GM19351 (cell line): Measurements from ENCODE around the gene UCN.
"Not testable (repeated sequence)": the region's sequence is repeated elsewhere in the genome, so short reads cannot be mapped to it uniquely, and the experiment has no call there.

Source experiments
- ATAC-seq: cut with Tn5 transposase; IDR thresholded peaks from one replicate; pipeline ENCODE4 v1.9.1; 2021; ENCODE audit warnings: mild to moderate bottlenecking, moderate library complexity; ENCODE audit not compliant: unreplicated experiment

The UCN gene

DNA sequence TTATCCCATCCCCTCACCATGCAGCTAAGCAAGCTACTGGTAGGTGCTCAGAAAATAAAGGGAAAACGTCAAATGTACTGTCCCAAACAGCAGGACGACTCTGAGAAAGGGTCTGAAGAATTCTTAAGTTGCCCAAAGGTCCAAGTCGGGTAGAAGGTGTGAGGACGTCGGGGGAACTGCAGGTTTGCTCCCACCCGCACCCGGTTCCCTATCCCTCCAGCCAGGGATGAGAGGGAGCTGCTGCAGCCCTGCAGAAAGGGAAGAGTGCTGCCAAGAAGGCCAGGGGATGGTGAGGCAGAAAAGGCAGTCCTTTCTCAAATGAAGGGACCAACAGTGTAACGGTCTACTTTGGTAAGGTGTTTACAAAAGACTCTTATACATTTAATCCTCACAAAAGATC, 6.9 kb upstream of the UCN start:
- no peak for ATAC-seq

- no peak for ATAC-seq
Observed at GRCh38 chr2:27314709-27315108, 6.5 kb upstream of the UCN start.

DNA sequence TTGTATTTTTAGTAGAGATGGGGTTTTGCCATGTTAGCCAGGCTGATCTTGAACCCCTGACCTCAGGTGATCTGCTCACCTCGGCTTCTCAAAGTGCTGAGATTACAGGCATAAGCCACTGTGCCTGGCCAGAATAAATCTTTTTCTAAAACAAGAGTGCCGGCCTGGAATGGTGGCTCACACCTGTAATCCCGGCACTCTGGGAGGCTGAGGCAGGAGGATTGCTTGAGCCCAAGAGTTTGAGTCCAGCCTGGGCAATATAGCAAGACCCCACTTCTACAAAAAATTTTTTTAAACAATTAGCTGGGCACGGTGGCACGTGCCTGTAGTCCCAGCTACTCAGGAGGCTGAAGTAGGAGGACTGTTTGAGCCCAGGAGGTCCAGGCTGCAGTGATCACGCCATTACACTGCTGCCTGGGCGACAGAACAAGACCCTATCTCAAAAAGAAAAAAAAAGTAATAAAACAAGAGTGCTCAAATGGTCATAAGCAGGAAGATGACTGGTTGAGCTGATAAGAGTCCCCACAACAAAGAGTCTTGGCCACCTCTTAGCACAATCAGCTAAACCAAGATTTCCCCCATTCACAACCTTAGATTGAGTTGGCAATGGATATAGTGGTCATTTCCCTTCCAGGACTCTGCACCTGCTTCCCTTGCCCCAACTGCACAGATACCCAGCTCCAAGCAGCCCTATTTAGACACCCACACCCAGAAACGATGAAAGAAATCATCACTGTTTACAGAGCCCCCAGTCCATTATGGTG, 5.8 kb upstream of the UCN start:
- ATAC-seq = no peak

DNA sequence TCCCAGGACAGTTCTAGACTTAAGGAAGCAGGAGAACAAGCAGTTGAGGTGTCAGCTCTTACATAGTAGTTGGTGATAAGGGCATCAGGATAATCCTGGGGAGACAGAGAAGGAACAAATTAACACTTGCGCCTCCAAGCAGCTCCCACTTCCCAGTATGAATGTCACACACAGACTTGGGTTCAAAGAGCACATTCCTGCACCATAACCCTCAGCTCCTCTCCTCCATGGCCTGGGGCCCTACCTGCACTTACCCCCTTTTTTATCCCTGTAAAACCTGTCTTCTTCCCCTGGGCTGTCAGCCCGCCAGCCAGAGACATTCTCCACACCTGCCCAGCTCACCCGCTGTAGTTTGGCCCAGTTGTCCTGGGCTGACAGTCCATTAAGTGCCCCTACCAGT, 3.9 kb upstream of the UCN start:
- no peak for ATAC-seq

DNA sequence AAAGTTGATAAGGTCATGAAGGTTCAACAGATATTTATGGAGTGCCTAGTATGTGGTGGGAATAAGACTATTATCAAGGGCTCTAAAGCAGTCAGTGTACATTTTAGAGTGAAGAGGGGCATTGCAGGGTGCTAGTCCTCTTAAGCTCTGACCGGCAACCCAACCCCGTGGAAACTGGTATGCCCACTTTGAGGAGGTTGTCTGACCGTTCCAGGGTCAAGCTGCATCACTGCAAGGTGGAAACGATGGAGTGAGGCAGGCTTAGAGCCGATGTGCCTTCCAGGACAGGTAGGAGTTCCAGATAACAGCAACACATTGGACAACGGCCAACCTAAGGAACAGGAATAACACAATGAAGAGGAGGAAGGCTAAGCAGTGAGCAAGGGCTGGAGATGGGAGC, 1.4 kb upstream of the UCN start:
- no peak for ATAC-seq

DNA sequence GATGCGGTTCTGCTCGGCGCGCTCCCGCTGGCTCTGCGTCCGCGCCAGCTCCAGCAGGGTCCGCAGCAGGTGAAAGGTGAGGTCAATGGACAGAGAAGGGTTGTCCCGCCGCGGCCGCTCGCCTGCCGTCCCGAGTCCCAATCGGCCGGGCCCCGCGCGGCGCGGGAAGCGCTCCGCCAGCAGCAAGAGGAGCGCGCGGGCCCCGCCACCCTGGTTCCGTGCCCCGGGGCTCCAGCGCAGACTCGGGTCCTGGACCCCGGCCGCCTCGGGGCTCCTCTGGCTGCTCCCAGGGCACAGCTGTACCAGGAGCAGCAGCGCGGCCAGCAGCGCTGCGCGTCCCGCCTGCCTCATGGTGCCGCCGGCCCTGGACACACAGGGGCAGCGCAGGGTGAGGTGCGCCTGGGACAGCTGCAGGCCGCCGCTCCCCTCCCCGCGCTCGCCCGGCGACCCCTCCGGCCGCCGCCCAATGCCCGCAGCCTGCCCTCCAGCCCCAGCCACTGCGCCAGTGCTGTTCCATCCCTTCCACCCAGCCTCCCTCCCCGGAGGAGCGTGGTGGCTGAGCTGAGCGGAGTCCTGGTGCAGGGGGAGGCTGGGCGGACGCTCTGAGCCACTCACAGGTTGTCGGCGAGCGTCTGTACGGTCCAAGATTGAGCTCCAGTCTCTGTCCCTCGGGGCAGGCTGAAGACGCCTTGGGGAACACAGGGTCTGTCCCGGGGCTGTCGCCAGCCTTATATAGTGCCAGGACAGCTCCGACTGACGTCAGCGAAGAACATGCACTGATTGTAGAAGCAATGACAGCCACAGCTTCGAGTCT, 493 bp downstream of the UCN start:
- no peak for ATAC-seq

DNA sequence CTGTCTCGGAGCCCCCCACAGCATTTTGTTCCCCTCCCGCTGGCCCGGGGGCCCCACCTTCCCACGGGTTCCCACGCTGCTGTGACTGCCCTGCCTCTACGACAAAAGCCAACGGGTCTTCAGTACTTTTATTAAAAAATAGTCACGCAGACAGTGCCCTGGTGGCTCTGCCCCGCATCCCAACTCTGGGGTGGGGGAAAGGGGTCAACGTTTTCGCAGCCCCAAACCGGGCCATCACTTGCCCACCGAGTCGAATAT, 1.0 kb downstream of the UCN start:
- ATAC-seq = no peak

- ATAC-seq = no peak
Observed at GRCh38 chr2:27306573-27307286, 1.5 kb downstream of the UCN start.

DNA sequence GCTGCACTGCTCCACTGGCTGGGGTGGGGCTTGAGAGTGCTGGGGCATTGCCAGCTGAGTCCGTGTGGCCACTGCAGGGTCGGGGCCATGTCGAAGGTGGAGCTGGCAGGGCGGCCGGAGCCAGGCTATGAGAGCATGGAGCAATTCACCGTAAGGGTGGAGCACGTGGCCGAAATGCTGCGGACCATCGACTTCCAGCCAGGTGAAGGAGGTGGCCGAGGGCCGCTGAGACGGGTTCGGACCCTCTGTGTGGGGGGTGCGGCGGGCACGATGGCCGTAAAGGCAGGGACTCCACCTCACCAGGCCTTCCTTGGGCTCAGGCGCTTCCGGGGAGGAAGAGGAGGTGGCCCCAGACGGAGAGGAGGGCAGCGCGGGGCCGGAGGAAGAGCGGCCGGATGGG, 2.1 kb downstream of the UCN start:
- no peak for ATAC-seq

DNA sequence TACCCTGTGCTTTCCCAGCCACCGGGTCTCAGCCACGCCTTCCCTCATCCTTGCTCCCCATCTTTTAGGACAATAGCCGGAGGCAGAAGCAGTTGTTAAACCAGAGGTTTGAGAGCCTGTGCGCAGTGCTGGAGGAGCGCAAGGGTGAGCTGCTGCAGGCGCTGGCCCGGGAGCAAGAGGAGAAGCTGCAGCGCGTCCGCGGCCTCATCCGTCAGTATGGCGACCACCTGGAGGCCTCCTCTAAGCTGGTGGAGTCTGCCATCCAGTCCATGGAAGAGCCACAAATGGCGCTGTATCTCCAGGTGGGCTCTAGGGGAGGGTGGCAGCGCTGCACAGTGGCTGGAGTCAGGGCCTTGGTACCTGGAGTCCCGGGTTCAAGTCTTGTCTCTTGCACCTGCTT, 2.7 kb downstream of the UCN start:
- ATAC-seq = no peak

GRCh38 chr2:27304488-27305240, 3.6 kb downstream of the UCN start:
- ATAC-seq = no peak

DNA sequence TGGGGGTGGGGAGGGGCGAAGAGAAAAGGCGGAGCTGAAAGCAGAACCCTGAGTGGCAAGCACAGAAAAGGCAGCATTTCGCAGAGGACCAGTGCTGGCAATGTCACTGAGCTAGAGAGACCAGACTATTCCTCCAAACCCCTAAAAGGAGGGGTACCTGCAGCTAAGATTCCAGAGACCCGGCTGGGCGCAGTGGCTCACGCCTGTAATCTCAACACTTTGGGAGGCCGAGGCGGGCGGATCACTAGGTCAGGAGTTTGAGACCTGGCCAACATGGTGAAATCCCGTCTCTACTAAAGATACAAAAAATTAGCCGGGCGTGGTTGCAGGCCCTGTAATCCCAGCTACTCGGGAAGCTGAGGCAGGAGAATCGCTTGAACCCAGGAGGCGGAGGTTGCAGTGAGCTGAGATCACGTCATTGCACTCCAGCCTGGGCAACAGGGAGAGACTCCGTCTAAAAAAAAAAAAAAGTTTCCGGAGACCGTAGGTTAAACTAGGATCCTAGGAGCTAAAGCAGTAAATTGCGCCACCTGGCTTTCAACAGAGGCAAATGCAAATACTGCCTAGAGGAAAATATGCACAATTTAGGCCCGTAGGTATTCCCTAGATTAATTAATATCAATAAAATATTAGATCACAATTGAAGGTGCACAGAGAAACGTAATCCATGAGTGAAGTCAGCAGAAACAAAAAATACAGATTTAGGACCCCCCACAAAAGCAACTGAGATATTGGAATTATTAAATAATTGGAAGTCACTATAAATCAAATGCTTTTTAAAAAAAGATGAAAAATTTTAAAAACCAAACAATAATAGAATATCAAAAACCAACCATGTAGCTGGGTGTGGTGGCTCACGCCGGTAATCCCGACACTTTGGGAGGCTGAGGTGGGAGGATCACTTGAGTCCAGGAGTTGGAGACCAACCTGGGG, 4.9 kb downstream of the UCN start:
- ATAC-seq = no peak

DNA sequence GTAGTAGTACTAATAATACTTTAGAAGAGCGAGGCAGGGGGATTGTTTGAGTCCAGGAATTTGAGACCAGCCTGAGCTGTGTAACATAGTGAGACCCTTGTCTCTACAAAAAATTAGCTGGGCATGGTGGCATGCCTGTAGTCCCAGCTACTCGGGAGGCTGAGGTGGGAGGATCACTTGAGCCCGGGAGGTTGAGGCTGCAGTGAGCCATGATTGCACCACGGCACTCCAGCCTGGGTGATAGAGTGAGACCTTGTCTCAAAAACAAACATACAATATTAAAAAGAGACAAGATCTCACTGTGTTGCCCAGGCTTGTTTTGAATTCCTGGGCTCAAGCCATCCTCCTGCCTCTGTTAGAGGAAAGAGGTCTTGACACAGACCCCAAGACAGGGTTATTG, 7.6 kb downstream of the UCN start:
- ATAC-seq = not testable (repeated sequence)

- no peak for ATAC-seq
Observed at GRCh38 chr2:27298391-27299080, 9.7 kb downstream of the UCN start.

DNA sequence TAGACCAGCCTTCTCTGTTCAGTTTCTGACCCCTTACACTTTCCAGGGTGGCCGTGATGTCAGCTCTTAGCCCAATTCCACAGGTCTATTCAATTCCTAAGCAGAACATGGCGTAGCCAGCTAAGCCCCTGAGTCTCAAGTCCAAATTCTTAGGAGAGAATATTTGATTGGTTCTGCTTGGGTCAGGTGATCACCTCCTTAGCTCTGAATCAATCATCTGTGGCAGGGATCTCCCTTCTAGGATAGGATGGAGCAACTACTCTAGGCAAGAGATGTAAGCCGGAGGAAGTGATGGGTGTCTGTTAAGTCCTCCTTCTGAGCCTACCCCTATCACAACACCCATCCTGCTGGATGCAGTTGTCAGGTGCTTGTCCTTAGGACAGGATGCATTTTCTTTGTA, 11.1 kb downstream of the UCN start:
- no peak for ATAC-seq

- no peak for ATAC-seq
Observed at GRCh38 chr2:27296481-27296880, 11.8 kb downstream of the UCN start.

DNA sequence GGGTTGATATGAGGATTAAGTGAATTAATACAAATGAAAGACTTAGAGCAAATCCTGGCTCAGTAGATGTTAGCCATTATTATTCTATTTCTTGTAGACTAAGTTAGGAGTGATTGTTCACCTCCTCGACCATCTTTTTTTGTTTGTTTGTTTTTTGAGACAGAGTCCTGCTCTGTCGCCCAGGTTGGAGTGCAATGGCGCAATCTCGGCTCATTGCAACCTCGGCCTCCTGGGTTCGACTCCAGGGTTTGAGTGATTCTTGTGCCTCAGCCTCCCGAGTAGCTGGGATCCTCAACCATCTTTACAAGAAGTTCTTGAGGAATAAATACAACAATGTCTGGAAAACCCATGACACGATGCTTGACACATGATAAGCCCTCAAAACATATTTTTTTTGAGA, 13.3 kb downstream of the UCN start:
- ATAC-seq = no peak

DNA sequence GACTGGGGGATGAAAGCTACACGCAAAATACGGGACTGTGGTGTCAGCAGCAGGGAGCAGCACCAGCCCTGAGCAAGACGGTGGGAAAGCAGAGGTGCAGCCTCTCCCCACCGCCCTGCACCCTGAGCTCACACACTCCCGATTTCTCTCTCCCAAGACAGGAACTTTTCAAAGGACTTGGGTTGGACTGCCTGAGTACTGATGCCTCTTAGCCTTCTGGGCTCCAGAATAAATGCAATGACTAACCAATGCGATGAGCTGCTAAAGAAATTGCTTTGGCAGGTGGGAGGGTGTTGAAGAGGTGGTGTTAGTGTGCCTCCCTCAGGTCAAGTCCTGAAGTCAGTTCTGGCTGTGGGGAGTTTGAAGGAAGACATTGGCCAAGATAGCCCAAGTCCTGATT, 16.4 kb downstream of the UCN start:
- ATAC-seq = no peak

GRCh38 chr2:27290549-27290948, 17.7 kb downstream of the UCN start:
- ATAC-seq = no peak

GRCh38 chr2:27288610-27289009, 19.6 kb downstream of the UCN start:
- no peak for ATAC-seq
